Thoracic aorta (tissue), 2 donors: ENCODE measurements around the gene UBE2J2. TPM values are rescaled to one million over a fixed set of nuclear protein-coding genes. Genes with fewer than 3 reads are reported as not detected.
A peak's percentile ranks its signal among the peaks of the same experiment; 100 is the strongest.

ENCODE experiments used
- ATAC-seq: fragments of 150-250 bp; one replicate; pipeline ENCODE4 v1.8.0; 2017; ENCODE audit warnings: low read depth; ENCODE audit not compliant: insufficient number of reproducible peaks, low FRiP score
- DNase-seq: peaks from one replicate; pipeline ENCODE4 v3.0.0-alpha.2; 2020; ENCODE audit warnings: low spot score
- H3K27ac ChIP-seq, 2 donors: fragments of 200-600 bp; sonication (generic); 1 replicate in 1 of 2; 2 replicates in 1 of 2; pipeline ENCODE4 v1.5.1; 2016; ENCODE audit warnings: mild to moderate bottlenecking in 2 of 2, moderate library complexity in 2 of 2
- H3K27me3 ChIP-seq: fragments of 200-600 bp; sonication (generic); replicated peaks from 2 replicates; pipeline ENCODE4 v1.6.0; 2016; ENCODE audit warnings: mild to moderate bottlenecking; ENCODE audit not compliant: insufficient read depth
- H3K36me3 ChIP-seq: fragments of 200-600 bp; sonication (generic); one replicate; pipeline ENCODE4 v1.5.1; 2016
- H3K4me1 ChIP-seq, 2 donors: fragments of 200-600 bp; sonication (generic); 1 replicate in 1 of 2; 2 replicates in 1 of 2; pipeline versions ENCODE4 v1.5.1 to v1.6.0; 2016; ENCODE audit warnings: low read depth in 2 of 2, mild to moderate bottlenecking in 1 of 2; ENCODE audit not compliant: control insufficient read depth in 1 of 2
- H3K4me3 ChIP-seq: fragments of 200-600 bp; sonication (generic); 2 replicates; pipeline ENCODE4 v1.5.1; 2016; ENCODE audit warnings: mild to moderate bottlenecking
- H3K9me3 ChIP-seq: fragments of 200-600 bp; sonication (generic); 2 replicates; pipeline ENCODE4 v1.5.1; 2016
- CTCF ChIP-seq: fragments of 200-600 bp; sonication (generic); IDR thresholded peaks from one replicate; pipeline ENCODE4 v1.5.1; 2019; ENCODE audit warnings: antibody characterized with exemption
- total RNA-seq, 2 donors: library from RNA; depleted of rRNA; stranded (reverse); fragments of >200 nt; gene quantifications; one replicate each; pipeline versions ENCODE4 v1.1.0 to v1.2.3, GENCODE V29; 2016

The UBE2J2 gene
- total RNA-seq, 2 donors from 2014 or later: 43.5 to 57.7 TPM

- peaks cover 23% of the 10 kb centered on the region for H3K36me3 ChIP-seq
- H3K4me1 ChIP-seq: peaks cover 20 to 33% of the 10 kb centered on the region in 2 donors
These were observed 42.0 kb downstream of the UBE2J2 start, which contains the start of gene SDF4 for GRCh38 chr1:1231400-1232207. Gene SDF4, minus strand, starts transcription at chr1:1232001. Its CDS starts 3,229 bp downstream, at chr1:1228772.

GRCh38 chr1:1230656-1231399, 42.8 kb downstream of the UBE2J2 start:
- peaks cover 20 to 33% of the 10 kb centered on the region in 2 donors for H3K4me1 ChIP-seq
- no peaks in the 10 kb centered on the region for H3K27me3 ChIP-seq
- H3K27ac ChIP-seq: peak overlapping the region; percentile 88 to 91
- DNase-seq (no peak), ATAC-seq (no peak)
- H3K36me3 ChIP-seq: peaks cover 24% of the 10 kb centered on the region
- TF ChIP-seq CTCF: no peak
- H3K4me3 ChIP-seq: peak overlapping the region; percentile 99
- H3K9me3 ChIP-seq: no peaks in the 10 kb centered on the region

More at GRCh38 chr1:1231400-1232207, 42.0 kb downstream of the UBE2J2 start, which contains the start of gene SDF4:
- H3K9me3 ChIP-seq: no peaks in the 10 kb centered on the region
- H3K27ac ChIP-seq: peak within 1 kb of the TSS; percentile 88 to 91
- DNase-seq: peak; percentile 84
- no peaks in the 10 kb centered on the region for H3K27me3 ChIP-seq
- H3K4me3 ChIP-seq: peak within 1 kb of the TSS; percentile 99
- peak; percentile 85 for ATAC-seq
- peak; percentile 9 for TF ChIP-seq CTCF

- Histone ChIP-seq H3K27ac (no peak overlapping the region), H3K4me1 (peaks cover 20 to 33% of the 10 kb centered on the region in 2 donors), H3K4me3 (peak overlapping the region; percentile 99), H3K9me3 (no peaks in the 10 kb centered on the region), H3K36me3 (peaks cover 28% of the 10 kb centered on the region), H3K27me3 (no peaks in the 10 kb centered on the region)
- DNase-seq (no peak), ATAC-seq (no peak)
- no peak for TF ChIP-seq CTCF
These were observed 43.9 kb downstream of the UBE2J2 start for GRCh38 chr1:1229770-1230169.

GRCh38 chr1:1228596-1229321, 44.9 kb downstream of the UBE2J2 start:
- Histone ChIP-seq H3K9me3 (no peaks in the 10 kb centered on the region), H3K27me3 (no peaks in the 10 kb centered on the region), H3K36me3 (peaks cover 29% of the 10 kb centered on the region), H3K4me1 (peaks cover 20 to 33% of the 10 kb centered on the region in 2 donors), H3K4me3 (no peak overlapping the region), H3K27ac (no peak overlapping the region)
- DNase-seq (no peak), ATAC-seq (no peak)
- TF ChIP-seq CTCF: no peak
